LNCAP (cell line): Measurements from ENCODE around the gene EYA4.
A peak's percentile ranks its signal among the peaks of the same experiment; 100 is the strongest.

Experiments
- TF ChIP-seq, protein P1 (sequence below): fragments of 450-650 bp; IDR thresholded peaks from 2 replicates; pipeline ENCODE4 v1.5.1; 2017; ENCODE audit warnings: mild to moderate bottlenecking

Gene EYA4

GRCh38 chr6:133549371-133549801 is 308.2 kb downstream of the EYA4 start:
- TF ChIP-seq, protein P1, sequence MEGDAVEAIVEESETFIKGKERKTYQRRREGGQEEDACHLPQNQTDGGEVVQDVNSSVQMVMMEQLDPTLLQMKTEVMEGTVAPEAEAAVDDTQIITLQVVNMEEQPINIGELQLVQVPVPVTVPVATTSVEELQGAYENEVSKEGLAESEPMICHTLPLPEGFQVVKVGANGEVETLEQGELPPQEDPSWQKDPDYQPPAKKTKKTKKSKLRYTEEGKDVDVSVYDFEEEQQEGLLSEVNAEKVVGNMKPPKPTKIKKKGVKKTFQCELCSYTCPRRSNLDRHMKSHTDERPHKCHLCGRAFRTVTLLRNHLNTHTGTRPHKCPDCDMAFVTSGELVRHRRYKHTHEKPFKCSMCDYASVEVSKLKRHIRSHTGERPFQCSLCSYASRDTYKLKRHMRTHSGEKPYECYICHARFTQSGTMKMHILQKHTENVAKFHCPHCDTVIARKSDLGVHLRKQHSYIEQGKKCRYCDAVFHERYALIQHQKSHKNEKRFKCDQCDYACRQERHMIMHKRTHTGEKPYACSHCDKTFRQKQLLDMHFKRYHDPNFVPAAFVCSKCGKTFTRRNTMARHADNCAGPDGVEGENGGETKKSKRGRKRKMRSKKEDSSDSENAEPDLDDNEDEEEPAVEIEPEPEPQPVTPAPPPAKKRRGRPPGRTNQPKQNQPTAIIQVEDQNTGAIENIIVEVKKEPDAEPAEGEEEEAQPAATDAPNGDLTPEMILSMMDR: no peak

- TF ChIP-seq, protein P1: no peak
Observed at GRCh38 chr6:133550026-133550425, 308.9 kb downstream of the EYA4 start.

DNA sequence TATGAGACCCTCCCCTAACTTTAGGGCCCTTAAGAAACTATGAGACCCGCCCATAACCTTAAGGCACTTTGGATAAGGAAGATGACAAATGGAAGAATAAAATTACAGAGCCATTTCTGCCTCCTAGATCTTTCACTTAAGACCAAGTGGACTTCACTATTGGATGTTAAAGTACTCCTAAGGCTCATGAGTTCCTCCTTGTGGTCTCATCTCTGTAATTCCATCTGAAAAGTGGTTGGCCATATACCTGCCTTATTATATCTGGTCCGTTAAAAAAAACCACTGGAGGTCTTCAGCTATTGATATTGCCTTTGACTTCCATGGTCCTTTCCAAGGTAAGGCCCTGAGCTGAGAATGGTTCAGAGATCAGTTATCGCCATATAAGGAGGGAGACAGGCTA is 310.3 kb downstream of the EYA4 start:
- TF ChIP-seq, protein P1: no peak

DNA sequence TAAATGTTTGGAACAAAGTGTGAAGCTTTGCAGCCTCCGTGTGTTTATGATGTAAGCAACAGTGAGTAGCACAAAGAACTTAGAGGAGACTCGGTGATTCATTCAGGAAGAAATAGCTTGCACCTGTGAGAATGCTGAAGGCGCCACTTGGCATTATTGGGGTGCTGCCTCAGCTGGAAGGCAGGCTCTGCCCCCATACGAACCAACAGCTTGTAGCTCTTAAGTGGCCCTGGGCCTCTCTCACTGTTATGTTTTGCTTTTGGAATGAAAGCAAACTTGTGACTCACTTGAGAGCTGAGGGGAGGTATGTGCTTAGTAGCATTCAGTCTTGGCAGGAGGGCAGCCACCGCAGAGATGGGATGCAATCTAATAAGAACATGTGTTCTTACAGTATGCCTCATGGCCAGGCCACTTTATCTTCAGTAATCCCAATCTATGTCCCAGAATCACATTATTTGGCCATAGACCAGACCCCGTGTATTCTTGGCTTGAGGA is 310.7 kb downstream of the EYA4 start:
- TF ChIP-seq, protein P1: no peak

GRCh38 chr6:133553652-133554051 is 312.5 kb downstream of the EYA4 start:
- TF ChIP-seq, protein P1: peak; percentile 76

GRCh38 chr6:133555685-133556084 is 314.5 kb downstream of the EYA4 start:
- TF ChIP-seq, protein P1: no peak

DNA sequence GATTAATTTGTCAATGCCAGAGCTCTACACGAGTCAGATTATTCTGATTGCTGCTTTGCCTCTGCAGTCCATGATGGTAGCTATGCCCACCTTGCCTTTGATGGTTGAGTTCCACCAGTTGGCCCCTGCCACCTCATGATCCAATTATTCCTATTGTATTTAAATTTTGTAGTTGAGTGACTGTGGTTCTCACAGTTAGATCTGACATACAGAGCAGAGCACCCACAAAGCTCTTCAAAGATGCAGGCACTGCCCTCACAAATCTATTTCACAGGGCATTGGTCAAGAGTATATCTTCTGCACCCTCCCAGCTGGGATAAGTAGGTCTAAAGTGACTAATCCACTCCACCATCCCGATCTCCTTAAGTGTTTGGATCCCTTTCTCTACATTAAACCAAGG is 318.8 kb downstream of the EYA4 start:
- TF ChIP-seq, protein P1: no peak

GRCh38 chr6:133567636-133568035 is 326.5 kb downstream of the EYA4 start:
- TF ChIP-seq, protein P1: no peak
